Stimulated activated CD8-positive, alpha-beta memory T cell treated with anti-CD3 and anti-CD28 coated beads, Interleukin-4, amount 100 ng/mL, for 4 hours (primary cell): ENCODE data around the gene SLCO1C1.
"Not testable (repeated sequence)": the region's sequence is repeated elsewhere in the genome, so short reads cannot be mapped to it uniquely, and the experiment has no call there.

Source experiments
- DNase-seq, 2 donors: peaks; one replicate each; pipeline ENCODE4 v3.0.0-alpha.2; 2020; ENCODE audit warnings: low read depth in 2 of 2, low spot score in 1 of 2

Gene SLCO1C1, protein sequence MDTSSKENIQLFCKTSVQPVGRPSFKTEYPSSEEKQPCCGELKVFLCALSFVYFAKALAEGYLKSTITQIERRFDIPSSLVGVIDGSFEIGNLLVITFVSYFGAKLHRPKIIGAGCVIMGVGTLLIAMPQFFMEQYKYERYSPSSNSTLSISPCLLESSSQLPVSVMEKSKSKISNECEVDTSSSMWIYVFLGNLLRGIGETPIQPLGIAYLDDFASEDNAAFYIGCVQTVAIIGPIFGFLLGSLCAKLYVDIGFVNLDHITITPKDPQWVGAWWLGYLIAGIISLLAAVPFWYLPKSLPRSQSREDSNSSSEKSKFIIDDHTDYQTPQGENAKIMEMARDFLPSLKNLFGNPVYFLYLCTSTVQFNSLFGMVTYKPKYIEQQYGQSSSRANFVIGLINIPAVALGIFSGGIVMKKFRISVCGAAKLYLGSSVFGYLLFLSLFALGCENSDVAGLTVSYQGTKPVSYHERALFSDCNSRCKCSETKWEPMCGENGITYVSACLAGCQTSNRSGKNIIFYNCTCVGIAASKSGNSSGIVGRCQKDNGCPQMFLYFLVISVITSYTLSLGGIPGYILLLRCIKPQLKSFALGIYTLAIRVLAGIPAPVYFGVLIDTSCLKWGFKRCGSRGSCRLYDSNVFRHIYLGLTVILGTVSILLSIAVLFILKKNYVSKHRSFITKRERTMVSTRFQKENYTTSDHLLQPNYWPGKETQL

DNA sequence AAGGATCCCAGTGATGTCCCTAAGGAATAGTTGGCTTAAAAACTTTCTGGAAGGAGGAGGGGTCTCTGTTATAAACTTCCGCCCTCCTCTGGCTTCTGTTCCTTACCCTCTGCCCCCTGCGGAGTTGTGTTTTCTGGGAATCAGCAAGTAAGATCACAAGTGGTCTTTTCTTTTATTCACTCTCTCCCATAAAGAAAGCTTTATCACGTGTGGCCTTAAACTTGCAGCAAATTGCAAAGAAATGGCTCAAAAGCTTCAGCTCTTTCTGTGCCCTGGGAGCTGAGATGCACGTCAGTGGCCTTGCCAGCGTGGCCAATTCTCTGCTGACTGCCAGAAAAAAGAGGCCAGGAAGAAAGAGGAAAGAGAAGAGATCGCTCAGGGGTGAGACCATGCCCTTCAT, at the start of gene SLCO1C1:
TSS of gene SLCO1C1 (plus strand) at position 101 of the 400 bp plus-strand sequence. CDS start 4,245 bp downstream, outside the sequence.
- DNase-seq: no peak

DNA sequence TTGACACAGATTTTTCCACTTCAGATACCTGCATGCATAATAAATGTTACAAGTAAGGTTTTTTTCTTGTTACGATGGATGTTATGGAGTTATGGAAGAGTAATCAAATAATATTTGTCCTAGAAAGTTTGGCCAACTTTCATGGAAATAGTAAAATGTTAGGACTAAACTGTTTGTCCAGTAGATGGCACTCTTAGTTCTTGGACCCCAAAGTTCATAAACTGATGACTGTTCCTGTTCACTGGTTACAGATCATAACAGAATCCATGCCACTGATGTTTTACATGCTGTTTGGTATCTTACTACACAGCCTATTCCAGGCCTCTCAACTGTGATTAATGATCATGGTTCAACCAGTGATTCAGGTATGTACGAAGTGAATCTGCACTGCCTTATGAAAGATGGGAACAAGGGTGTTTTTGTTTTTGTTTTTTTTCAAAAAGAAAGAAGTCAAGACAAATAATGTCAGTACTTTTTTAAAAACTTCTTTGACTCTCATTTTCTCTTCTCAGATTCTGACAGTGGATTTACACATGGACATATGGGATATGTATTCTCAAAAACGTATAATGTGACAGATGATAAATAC, 48.8 kb upstream of the SLCO1C1 start:
- DNase-seq: no peak

DNA sequence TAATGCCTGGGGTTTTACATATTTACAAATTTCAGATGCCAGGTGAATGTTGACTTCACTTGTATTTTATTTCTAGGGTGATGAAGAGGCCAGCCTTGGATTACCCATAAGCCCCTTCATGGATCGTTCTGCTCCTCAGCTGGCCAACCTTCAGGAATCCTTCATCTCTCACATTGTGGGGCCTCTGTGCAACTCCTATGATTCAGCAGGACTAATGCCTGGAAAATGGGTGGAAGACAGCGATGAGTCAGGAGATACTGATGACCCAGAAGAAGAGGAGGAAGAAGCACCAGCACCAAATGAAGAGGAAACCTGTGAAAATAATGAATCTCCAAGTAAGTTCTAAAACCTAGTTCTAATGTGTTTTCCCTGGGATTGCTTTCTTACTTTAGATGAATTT, 41.3 kb upstream of the SLCO1C1 start:
- no peak for DNase-seq

DNA sequence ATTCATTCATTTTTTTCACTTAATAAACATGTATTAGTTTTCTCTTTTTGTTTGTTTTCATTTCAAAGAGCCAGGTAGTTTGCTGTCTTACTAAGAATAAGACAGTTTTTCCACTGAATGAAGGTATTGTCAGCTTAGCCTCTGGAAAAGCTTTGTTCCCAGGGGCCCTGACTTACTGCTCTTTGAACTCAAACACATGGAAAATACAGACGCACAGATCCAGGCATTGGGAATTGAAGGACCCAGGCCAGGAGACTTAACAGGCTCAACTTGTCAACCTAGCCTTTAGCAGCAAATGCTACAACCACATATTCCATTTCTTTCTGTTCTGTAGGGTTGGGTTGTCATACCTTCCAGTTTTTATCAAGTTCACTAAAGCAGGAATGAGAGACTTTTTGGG, 38.5 kb upstream of the SLCO1C1 start:
- DNase-seq: no peak

DNA sequence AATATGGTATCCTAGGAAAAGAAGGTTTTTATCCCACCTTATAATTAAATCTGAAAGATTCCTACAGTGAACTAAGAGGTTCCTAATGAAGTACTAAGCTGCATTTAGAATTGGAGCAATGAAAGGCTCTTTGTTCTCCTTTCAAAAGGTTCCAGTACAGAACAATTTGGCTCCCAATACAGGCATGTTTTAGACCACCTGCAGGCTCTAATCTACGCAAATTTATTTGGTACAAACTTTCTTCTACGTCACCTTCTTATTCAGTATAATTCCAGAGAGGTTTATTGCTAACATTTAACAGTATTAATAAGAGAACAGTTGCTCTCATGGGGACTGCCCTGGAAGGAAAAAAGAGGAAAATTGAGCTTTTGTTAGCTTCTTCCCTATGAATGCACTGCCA, 37.6 kb upstream of the SLCO1C1 start:
- DNase-seq: no peak

DNA sequence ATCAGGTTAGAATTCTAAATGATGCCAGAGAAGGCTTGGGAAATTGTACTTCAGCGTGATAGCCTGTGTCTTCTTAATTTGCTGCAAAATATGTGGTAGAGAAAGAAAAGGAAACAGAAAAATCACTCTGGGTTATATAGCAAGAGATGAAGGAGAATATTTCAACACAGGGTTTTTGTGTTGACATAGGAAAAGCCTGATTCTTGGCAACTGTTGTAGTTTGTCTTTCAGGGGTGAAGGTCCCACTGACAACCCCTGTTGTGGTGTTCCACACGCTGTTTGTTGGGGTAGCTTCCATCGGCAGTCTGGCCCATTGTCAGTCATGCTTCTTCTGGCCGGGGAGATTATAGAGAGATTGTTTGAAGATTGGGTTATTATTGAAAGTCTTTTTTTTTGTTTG, 13.8 kb upstream of the SLCO1C1 start:
- no peak for DNase-seq

DNA sequence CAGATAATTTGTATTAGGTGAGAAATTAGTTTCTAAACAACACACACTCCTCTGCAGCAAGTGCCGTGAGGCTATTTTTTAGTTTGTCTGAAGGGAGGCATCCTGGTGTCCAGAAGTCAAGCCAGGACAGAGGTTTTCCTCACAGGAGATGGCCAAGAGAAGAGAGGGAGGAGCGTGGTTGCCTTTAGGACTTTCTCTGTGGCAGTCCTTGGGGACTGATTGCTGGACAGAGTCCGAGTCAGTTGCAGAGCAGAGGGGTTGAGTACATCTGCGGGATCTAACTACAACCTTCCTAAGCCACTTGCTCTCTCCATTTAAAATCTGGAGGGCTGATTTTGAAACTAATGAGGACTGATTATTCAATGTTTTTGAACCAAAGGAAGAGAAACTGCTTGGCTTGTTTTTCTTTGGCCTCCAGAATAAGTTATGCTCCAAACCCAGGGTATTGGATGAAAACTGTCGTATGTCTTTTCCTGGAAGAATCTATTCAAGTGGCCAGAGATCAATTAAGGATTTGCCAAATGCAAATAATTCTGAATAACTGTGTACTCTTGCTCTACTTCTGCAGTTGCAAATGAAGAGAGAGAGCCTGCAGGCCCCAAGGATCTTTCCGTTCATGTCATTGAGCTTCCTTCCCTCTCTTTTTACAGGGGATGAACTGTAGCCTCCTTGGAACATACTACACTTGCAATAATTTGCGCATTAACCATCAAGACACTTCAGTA, 1.2 kb downstream of the SLCO1C1 start:
- no peak for DNase-seq

DNA sequence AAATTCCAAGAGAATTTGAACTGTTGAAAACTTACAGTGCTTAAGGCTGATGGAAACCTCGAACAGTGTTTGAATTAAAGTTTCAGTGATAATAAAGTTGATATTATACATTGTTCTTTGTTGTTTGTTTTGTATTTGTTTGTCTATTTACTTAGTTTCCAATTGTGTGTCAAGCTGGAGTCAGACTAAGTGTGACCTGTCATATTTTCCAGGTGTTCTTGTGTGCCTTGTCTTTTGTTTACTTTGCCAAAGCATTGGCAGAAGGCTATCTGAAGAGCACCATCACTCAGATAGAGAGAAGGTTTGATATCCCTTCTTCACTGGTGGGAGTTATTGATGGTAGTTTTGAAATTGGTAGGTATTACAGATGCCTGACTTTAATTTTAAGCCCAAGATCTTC, 6.0 kb downstream of the SLCO1C1 start:
- no peak for DNase-seq

DNA sequence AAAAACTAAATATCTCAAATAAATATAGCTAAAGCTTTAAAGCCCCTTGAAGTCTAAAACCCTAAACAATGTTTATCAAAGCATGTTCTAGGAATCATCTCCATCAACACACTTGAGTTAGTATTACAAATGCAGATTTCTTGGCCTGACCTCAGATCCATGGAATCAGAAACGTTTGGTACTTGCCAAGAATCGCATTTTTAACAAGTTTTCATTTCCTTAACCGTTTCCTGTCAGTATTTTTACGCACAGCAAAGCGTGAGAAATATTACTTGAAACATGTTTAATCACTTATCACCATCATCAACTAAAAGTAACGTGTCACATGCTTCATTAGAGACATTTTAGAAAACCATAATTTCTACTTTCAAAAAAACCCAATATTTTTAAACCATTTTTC, 9.7 kb downstream of the SLCO1C1 start:
- no peak for DNase-seq

DNA sequence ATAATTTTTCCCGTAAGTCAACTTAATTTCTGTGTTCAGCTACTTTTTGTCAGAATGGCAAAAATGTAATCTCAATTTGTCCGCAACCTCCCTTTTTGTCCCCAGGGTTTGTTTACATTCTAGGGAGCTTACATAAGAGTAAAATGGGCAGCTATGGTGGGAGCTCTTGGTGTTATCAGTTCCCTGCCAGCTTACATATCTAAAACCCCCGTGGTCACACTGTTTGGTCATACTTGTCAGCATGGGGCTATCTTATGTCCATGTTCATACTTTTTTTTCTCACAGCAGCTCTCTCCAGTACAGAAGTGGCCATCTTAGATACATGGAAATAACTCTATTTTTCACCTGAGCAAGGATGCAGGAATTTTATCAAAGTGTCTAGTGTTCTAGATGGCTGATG, 16.7 kb downstream of the SLCO1C1 start:
- no peak for DNase-seq

DNA sequence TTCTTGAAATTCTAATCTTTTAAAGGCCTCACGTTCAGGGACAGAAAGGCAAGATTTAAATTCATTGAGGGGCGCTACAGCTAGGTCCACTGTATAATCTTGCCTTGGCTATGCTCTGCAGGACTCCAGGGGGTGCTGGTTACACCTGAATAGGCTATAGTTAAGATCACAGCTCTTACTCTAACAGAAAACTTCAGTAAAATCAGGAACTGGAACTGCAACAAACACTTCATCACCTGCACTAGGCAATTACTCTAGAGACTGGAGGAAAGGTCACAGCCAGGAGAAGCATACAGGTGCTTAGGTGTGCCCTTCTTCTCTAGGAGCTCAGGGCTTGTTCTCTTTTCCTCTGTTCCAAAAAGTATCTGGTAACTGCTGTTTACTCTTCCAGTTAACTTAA, 20.9 kb downstream of the SLCO1C1 start:
- no peak for DNase-seq

DNA sequence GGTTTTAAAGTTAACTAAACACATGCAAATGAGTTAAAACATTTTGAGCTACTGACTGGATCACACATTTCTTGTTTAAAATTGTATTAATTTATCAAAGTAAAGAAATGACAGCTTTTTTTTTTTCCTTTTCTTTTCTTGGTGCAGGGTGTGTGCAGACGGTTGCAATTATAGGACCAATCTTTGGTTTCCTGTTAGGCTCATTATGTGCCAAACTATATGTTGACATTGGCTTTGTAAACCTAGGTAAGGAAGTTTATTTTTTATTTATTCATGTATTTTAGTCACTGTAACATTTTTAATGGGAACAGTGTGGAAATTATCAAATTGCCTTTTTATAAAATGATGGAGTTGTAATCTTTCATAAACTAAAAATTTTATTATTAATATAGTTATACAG, 21.9 kb downstream of the SLCO1C1 start:
- no peak for DNase-seq

DNA sequence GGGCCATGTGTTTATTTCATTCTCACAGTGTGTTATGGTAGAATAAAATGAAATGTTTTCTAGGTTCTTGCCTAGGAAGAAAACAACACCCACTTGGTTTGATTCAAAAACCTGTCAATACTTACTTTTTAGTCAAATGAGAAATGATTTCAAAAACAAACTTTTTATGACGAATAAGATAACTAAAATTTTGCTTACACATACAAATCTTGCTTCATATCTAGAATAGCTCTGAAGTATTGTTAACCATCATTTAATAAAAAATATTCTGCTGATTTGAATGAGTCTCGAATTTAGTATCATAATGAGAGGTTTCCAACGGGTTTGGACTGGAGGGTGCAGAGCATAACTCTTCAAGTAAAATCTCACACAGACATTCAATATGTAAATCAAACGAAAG, 23.2 kb downstream of the SLCO1C1 start:
- DNase-seq: no peak

DNA sequence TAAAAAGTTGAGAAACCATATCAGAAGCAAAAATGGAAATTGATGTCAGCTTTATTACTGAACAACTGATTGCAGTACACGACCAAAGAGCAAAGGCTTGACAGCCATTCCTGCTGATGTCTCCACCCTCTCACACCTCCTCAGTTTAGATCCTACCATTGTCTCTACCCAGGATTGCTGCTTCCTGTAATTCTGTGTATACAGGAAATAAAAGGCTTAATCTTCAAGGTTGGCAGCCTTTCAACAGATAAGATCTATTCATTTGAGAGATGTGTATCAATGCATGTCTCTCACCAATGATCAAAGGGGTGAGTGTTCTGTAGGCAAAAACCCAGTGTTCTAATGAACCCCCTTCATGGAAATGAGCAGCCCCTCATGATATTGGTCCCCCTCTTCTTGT, 27.0 kb downstream of the SLCO1C1 start:
- no peak for DNase-seq

DNA sequence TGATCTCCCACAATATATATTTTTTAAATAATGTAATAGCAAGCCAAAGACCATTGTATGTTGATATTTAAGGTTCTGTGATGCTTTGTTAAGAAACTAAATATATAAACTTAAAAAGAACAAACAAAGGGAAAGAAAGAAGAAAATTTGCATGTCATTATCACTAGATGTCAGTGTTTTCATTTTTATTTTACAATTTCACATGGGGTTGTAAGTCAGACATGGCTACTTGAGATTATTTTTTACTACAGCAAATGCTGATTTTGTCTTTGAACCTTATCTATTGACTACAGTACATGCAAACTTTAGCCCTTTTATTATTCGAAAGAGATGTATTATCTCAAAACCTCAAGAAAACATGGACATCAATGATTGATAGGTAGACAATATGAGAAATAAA, 36.1 kb downstream of the SLCO1C1 start:
- no peak for DNase-seq

DNA sequence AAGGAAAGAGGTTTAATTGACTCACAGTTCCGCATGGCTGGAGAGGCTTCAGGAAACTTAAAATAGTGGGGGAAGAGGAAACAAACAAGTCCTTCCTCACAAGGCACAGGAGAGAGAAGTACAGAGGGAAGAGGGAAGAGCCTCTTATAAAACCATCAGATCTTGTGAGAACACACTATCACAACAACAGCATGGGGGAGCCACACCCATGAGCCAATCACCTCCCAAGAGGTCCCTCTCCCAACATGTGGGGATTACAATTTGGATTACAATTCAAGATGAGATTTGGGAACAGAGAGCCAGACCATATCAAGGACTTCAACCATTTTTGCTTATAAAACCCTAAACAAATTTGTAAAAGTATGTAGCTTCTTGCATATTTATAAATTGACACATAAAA, 45.8 kb downstream of the SLCO1C1 start:
- no peak for DNase-seq

DNA sequence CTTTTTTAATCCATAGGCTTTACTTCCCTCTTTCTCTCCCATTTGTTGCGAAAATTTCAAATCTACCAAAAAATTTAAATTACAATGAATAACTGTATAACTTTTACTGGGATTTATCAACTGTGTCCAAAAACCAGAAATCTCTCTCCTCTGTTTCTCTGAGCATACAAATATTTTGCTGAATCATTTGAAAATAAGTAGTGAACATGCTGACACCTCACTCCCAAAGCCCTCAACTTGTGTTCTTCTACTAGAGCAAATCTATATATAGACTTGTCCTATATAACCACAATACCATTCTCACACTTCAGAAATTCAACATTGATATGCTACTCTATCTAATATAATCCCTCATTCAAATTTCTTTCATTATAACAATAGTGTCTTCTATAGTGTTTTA, 53.1 kb downstream of the SLCO1C1 start:
- no peak for DNase-seq

DNA sequence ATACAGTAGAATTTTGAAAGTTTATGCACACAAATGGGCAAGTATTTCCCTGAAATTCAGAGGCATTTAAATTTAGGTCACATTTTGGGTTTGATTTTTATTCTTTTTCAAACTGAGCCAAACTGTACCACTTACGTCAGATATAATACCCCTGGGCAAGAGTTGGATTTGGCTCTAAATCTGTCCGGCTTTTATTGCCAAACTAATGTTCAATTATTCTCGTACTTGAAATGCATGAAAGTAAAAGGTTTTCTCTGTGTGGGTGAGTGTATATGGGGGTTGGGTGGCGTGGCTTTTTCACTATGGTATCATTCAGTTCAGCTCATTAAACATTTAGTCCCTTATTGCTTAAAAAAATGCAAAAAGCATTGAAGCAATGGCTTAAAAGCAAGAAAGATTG, 55.9 kb downstream of the SLCO1C1 start:
- no peak for DNase-seq

DNA sequence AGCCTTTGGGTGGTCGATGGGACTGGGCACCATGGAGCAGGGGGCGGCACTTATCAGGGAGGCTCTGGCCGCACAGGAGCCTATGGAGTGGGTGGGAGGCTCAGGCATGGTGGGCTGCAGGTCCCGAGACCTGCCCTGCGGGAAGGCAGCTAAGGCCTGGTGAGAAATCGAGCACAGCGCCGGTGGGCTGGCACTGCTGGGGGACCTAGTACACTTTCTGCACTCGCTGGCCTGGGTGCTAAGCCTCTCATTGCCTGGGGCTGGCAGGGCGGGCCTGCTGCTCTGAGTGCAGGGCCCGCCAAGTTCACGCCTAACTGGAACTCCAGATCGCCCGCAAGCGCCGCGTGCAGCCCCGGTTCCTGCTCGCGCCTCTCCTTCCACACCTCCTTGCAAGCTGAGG, 82.3 kb downstream of the SLCO1C1 start:
- no peak for DNase-seq

DNA sequence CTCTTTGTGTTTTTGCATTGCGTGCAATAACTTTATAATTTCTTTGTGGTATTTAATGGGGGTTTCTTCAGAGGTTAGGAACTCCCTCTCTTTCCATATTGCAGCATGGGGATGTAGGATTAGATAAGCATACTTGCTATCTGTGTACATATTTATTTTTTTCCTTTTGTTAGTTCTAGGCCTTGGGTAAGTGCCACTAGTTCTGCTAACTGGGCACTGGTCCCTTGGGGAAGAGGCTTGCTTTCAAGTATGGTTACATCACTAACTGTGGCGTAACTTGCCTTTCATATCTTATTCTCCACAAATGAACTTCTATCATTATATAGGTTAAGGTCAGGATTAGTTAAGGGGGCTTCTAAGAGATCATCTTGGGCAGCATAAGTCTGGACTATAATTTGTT, 83.8 kb downstream of the SLCO1C1 start:
- DNase-seq: no peak

DNA sequence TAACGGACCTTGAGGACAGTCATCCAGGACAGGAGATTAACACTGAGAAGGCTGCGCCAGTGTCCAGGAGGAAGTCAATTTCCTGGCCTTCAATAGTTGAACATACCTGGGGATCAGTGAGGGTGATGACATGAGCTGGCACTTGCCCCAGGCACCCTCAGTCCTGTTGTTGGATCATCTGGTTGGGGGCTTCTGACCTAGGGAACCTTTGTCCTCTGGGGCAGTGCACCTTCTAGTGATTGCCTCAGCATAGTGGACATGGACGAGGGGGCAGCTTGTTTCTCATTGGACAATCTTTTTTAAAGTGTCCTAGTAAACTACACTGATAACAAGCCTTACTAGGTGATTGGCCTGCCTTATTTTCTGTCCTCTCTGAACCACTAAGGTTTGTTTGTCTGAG, 84.8 kb downstream of the SLCO1C1 start:
- not testable (repeated sequence) for DNase-seq
